ENCODE data around the gene YBX1.
A peak's percentile ranks its signal among the peaks of the same experiment; 100 is the strongest.

Gene YBX1

DNA sequence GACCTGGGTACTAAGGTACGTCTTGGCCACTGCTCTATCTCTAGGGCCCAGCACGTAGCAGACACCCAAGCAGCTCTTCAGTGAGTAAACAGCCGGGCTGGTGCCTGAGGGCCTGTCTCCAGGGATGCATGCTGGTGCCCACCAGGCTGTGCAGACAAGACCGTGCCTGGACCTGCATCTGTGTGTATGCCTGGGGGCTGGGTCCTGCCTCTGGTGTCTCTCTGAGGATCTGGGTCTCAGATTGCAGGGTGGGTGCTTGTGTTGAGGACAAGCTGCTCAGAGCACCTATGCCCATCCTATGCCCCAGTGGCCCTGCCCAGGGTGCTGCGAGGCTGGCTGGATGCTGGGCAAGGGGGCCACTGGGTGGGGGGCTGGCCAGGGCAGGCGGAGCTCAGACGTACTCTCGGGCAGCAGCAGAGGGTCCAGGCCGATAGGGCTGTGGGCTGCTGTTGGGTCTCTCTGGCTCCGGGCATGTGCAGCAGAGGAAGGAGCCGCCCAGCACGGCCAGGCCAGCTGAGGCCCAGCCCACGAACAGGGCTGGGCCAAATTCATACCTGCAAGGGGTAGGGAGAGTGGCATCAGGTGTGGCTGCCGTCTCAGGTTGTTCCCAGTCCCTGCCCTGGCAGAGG is 53.4 kb downstream of the YBX1 start:
- no peak for DNase-seq (ENCODE audit: extremely low read depth, low read depth)
- no peak for TF ChIP-seq CTCF (IDR thresholded peaks at IDR 0.05; ENCODE audit: low read depth, low read length)

DNA sequence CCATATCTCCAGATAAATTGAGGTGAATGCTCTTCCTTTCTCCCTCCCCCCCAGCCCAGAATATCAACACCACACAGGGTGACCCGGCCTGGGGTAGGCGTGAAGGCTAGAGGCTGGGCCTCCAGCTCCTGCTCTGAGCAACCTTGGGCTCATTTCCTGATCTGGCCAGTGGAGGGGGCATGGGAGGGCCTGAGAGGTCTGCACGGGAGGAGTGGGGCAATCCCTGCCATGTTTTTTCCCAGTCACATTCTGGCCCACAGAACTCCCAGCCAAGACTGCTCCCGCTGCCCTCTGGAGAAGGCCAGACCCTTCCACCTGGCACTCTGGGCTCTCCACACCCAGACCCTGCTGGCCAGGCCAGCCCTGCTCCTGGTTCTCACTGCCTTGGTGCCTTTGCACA is 53.9 kb downstream of the YBX1 start:
- TF ChIP-seq CTCF (IDR thresholded peaks at IDR 0.05; ENCODE audit: low read depth, low read length) = peak; percentile 32
- DNase-seq (ENCODE audit: extremely low read depth, low read depth) = no peak

DNA sequence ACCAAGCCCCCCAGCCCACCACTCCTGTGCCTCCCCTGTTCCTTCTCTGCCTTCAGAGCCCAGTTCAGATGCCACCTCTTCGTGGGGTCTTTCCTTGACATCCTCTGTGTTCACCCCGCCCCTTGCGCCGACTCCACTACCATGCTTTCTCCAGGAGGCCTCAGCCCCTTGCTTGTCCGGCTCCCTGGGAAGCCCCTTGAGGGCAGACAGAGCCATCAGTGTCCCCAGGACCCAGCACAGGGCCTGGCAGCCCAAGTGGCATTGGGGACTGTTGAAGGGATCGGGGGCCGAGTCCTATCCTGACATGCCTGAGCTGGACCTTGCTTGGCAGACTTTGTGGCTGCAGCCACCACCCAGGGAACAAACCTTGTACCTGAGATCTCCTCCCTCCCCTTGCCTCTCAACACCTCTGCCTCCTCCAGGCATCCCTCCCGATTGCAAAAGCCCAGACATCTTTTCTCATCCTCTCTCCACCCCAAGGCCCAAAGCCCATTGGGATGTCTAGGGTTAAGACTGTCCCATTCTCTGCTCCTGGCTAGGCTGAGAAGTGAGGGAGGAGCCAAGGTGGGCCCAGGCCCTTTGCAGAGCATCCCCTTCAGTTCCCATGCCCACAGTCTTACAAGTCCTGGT is 54.5 kb downstream of the YBX1 start:
- DNase-seq (ENCODE audit: extremely low read depth, low read depth) = no peak
- TF ChIP-seq CTCF (IDR thresholded peaks at IDR 0.05; ENCODE audit: low read depth, low read length) = no peak

GRCh38 chr1:42737257-42737656 is 55.0 kb downstream of the YBX1 start:
- TF ChIP-seq CTCF (IDR thresholded peaks at IDR 0.05; ENCODE audit: low read depth, low read length) = no peak; the same call in 1 of the 2 replicates
- DNase-seq (ENCODE audit: extremely low read depth, low read depth) = no peak

GRCh38 chr1:42737986-42738677 is 55.9 kb downstream of the YBX1 start:
- no peak for DNase-seq (ENCODE audit: extremely low read depth, low read depth)
- no peak for TF ChIP-seq CTCF (IDR thresholded peaks at IDR 0.05; ENCODE audit: low read depth, low read length)

GRCh38 chr1:42738678-42739226 is 56.5 kb downstream of the YBX1 start:
- no peak for TF ChIP-seq CTCF (IDR thresholded peaks at IDR 0.05; ENCODE audit: low read depth, low read length)
- no peak for DNase-seq (ENCODE audit: extremely low read depth, low read depth)
